ENCODE data around the gene PHLDB1. TPM values are rescaled to one million over a fixed set of nuclear protein-coding genes. Genes with fewer than 3 reads are reported as not detected.
"Not testable (repeated sequence)": the region's sequence is repeated elsewhere in the genome, so short reads cannot be mapped to it uniquely, and the experiment has no call there.

The PHLDB1 gene
- total and polyA plus RNA-seq, 5 experiments from 2014 or later = 0.07 to 4.1 (median 1.7) TPM; not detected in 1

- H3K27ac Mint-ChIP-seq = peak overlapping the region in 2 of 10 donors; percentile 6 to 35
- no peaks in the 10 kb centered on the region for H3K4me1 Mint-ChIP-seq
- no peak for ATAC-seq
- no peaks in the 10 kb centered on the region for H3K27me3 Mint-ChIP-seq
- no peak overlapping the region for H3K4me3 Mint-ChIP-seq
- POLR2A ChIA-PET = no interaction called here
- peaks cover 0 to 5% (median 0%) of the 10 kb centered on the region in 3 donors for H3K36me3 Mint-ChIP-seq
- no peak for DNase-seq
- peaks cover 0 to 6% (median 2%) of the 10 kb centered on the region in 9 donors for H3K9me3 Mint-ChIP-seq
Observed at GRCh38 chr11:118677977-118678376, 70.6 kb downstream of the PHLDB1 start.

DNA sequence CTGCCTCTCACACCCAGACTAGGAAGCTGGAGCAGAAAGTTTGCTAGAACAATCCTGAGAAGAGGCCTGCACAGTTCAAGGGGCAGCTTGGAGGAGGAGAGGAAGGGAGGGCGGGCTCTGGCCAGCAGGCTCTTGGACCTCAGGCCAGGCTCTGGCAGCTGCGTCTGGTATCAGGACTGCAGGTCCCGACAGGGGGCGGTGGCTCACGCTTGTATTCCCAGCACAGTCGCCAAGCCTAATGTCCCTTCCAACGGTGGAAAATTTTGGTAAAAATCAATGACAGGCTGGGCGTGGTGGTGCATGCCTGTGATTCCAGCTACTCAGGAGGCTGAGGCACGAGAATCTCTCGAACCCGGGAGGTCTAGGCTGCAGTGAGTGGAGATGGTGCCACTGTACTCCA, 71.5 kb downstream of the PHLDB1 start:
- not testable (repeated sequence) for H3K27ac Mint-ChIP-seq, DNase-seq, ATAC-seq

GRCh38 chr11:118679483-118679882, 72.1 kb downstream of the PHLDB1 start, which contains the start of gene TREH:
TREH (minus strand) TSS chr11:118679650; CDS start chr11:118679627, 23 bp downstream.
- H3K36me3 Mint-ChIP-seq = peaks cover 0 to 5% (median 0%) of the 10 kb centered on the region in 3 donors
- peak within 1 kb of the TSS in 2 of 10 donors; percentile 46 to 63 for H3K27ac Mint-ChIP-seq
- no peaks in the 10 kb centered on the region for H3K4me1 Mint-ChIP-seq
- DNase-seq (no peak), ATAC-seq (no peak)
- H3K9me3 Mint-ChIP-seq = peaks cover 0 to 6% (median 2%) of the 10 kb centered on the region in 9 donors
- no peaks in the 10 kb centered on the region for H3K27me3 Mint-ChIP-seq
- H3K4me3 Mint-ChIP-seq = no peak within 1 kb of the TSS
- POLR2A ChIA-PET = no interaction called here

More for the DNA sequence above, 71.5 kb downstream of the PHLDB1 start:
- H3K4me3 Mint-ChIP-seq, H3K36me3 Mint-ChIP-seq, H3K4me1 Mint-ChIP-seq, H3K27me3 Mint-ChIP-seq, POLR2A ChIA-PET, H3K9me3 Mint-ChIP-seq: not testable (repeated sequence)

GRCh38 chr11:118682372-118682771, 75.0 kb downstream of the PHLDB1 start:
- DNase-seq = no peak
- H3K36me3 Mint-ChIP-seq = no peaks in the 10 kb centered on the region

GRCh38 chr11:118682939-118683338, 75.5 kb downstream of the PHLDB1 start:
- not testable (repeated sequence) for H3K9me3 Mint-ChIP-seq
- POLR2A ChIA-PET = interaction anchor here (0.6 kb wide), 1 partner anchor 20 kb away, joined by 3 read pairs; no protein-coding TSS in a partner anchor

More at GRCh38 chr11:118682372-118682771, 75.0 kb downstream of the PHLDB1 start:
- Mint-ChIP-seq H3K4me3 (no peak overlapping the region), H3K27me3 (no peaks in the 10 kb centered on the region), H3K27ac (peak overlapping the region in 1 of 10 donors; percentile 48), H3K9me3 (peaks cover 0 to 3% (median 0%) of the 10 kb centered on the region in 9 donors), H3K4me1 (peaks cover 0 to 3% (median under 1%) of the 10 kb centered on the region in 4 donors)
- POLR2A ChIA-PET = interaction anchor here (0.6 kb wide), 1 partner anchor 19 kb away, joined by 3 read pairs; no protein-coding TSS in a partner anchor
- no peak for ATAC-seq

GRCh38 chr11:118684187-118684586, 76.8 kb downstream of the PHLDB1 start:
- Mint-ChIP-seq H3K27ac (peak overlapping the region in 1 of 10 donors; percentile 11), H3K4me3 (no peak overlapping the region), H3K4me1 (peaks cover 0 to 19% (median 4%) of the 10 kb centered on the region in 4 donors), H3K36me3 (no peaks in the 10 kb centered on the region), H3K27me3 (no peaks in the 10 kb centered on the region), H3K9me3 (no peaks in the 10 kb centered on the region)
- DNase-seq (no peak), ATAC-seq (no peak)
- POLR2A ChIA-PET = interaction anchor here (0.7 kb wide), 1 partner anchor 18 kb away, joined by 3 read pairs; no protein-coding TSS in a partner anchor

More at GRCh38 chr11:118682939-118683338, 75.5 kb downstream of the PHLDB1 start:
- H3K4me3 Mint-ChIP-seq, H3K27ac Mint-ChIP-seq, H3K36me3 Mint-ChIP-seq, ATAC-seq, DNase-seq, H3K4me1 Mint-ChIP-seq, H3K27me3 Mint-ChIP-seq: not testable (repeated sequence)

DNA sequence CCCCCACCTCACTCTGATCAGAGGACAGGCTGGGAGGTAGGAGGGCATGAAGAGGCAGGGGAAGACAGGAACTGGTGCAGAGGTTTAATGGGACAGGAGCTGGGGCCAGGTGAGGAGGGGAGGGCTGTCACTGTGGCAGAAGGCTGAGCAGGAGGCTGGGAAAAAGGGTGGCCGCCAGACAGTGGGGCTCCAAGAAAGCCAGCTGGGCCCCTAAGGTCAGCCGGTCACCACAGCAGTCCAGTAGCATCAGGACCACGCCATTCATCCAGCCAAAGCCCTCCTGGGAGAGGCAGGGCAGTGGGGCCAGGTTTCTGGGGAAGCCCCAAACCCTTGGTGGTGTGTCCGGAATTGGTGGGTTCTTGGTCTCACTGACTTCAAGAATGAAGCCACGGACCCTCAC, 80.5 kb downstream of the PHLDB1 start:
- Mint-ChIP-seq H3K27me3 (no peaks in the 10 kb centered on the region), H3K4me3 (peak overlapping the region in 4 of 10 donors; percentile 7 to 42 (median 24)), H3K4me1 (peaks cover 17 to 49% (median 32%) of the 10 kb centered on the region in 4 donors), H3K27ac (peak overlapping the region in 7 of 10 donors; percentile 27 to 85 (median 72)), H3K36me3 (no peaks in the 10 kb centered on the region), H3K9me3 (no peaks in the 10 kb centered on the region)
- ATAC-seq = no peak
- DNase-seq = no peak
- POLR2A ChIA-PET = interaction anchor here (1.0 to 17.9 kb wide), 5 partner anchors 12 to 242 kb away, joined by 3 to 277 read pairs (median 5); partner anchors contain the start of genes BCL9L and DDX6

GRCh38 chr11:118688339-118688738, 80.9 kb downstream of the PHLDB1 start:
- POLR2A ChIA-PET = interaction anchor here (0.6 to 17.9 kb wide), 8 partner anchors 12 to 242 kb away, joined by 3 to 277 read pairs (median 5); partner anchors contain the start of genes BCL9L and DDX6
- H3K9me3 Mint-ChIP-seq, H3K36me3 Mint-ChIP-seq, ATAC-seq, H3K27me3 Mint-ChIP-seq: not testable (repeated sequence)
- Mint-ChIP-seq H3K27ac (peak overlapping the region in 6 of 10 donors; percentile 6 to 85 (median 70)), H3K4me1 (peaks cover 21 to 54% (median 36%) of the 10 kb centered on the region in 4 donors), H3K4me3 (peak overlapping the region in 7 of 10 donors; percentile 1 to 42 (median 32))
- DNase-seq = peak in 3 of 10 donors; percentile 32 to 57 (median 56)

DNA sequence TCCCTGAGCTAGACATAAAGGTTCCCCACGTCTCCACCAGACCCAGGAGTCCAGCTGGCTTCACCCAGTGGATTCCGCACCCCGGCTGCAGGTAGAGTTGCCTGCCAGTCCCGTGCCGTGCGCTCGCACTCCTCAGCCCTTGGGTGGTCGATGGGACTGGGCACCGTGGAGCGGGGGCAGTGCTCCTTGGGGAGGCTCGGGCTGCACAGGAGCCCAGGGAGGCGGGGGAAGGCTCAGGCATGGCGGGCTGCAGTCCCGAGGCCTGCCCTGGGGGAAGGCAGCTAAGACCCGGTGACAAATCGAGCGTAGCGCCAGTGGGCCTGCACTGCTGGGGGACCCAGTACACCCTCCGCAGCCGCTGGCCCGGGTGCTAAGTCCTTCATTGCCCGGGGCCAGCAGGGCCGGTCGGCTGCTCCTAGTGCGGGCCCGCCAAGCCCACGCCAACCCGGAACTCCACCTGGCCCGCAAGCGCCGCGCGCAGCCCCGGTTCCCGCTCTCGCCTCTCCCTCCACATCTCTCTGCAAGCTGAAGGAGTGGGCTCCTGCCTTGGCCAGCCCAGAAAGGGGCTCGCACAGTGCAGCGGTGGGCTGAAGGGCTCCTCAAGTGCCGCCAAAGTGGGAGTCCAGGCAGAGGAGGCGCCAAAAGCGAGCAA, 81.6 kb downstream of the PHLDB1 start:
- DNase-seq (no peak), ATAC-seq (no peak)
- Mint-ChIP-seq H3K4me3 (peak overlapping the region in 2 of 10 donors; percentile 32 to 42), H3K27ac (peak overlapping the region in 4 of 10 donors; percentile 6 to 85 (median 70)), H3K36me3 (no peaks in the 10 kb centered on the region), H3K27me3 (no peaks in the 10 kb centered on the region), H3K9me3 (no peaks in the 10 kb centered on the region), H3K4me1 (peaks cover 27 to 60% (median 42%) of the 10 kb centered on the region in 4 donors)
- POLR2A ChIA-PET = interaction anchor here (0.6 to 17.9 kb wide), 15 partner anchors 11 to 241 kb away, joined by 3 to 277 read pairs (median 5); partner anchors contain the start of gene DDX6

DNA sequence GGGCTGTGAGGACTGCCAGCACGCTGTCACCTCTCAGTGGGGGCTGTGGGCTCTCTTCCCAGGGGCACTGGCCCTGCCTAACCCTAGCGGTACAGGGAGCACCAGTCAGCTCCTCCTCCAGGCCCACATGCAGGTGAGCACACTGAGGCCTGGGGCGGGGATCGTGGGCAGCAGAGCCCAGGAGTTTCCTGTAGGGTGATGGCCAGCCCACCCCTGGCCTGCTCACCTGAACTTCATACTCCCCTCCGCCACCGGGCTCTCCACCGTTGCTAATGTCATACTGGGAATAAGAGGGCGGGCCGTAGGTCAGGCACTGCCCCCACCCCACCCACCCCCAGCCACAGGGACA, 82.1 kb downstream of the PHLDB1 start:
- H3K36me3 Mint-ChIP-seq = no peaks in the 10 kb centered on the region
- POLR2A ChIA-PET = interaction anchor here (0.6 to 17.9 kb wide), 18 partner anchors 11 to 241 kb away, joined by 3 to 277 read pairs (median 5); partner anchors contain the start of gene DDX6
- ATAC-seq = peak in 1 of 2 donors; percentile 2
- peak overlapping the region in 1 of 10 donors; percentile 75 for H3K4me3 Mint-ChIP-seq
- no peaks in the 10 kb centered on the region for H3K27me3 Mint-ChIP-seq
- H3K4me1 Mint-ChIP-seq = peaks cover 27 to 65% (median 46%) of the 10 kb centered on the region in 4 donors
- no peak for DNase-seq
- H3K27ac Mint-ChIP-seq = no peak overlapping the region
- no peaks in the 10 kb centered on the region for H3K9me3 Mint-ChIP-seq

DNA sequence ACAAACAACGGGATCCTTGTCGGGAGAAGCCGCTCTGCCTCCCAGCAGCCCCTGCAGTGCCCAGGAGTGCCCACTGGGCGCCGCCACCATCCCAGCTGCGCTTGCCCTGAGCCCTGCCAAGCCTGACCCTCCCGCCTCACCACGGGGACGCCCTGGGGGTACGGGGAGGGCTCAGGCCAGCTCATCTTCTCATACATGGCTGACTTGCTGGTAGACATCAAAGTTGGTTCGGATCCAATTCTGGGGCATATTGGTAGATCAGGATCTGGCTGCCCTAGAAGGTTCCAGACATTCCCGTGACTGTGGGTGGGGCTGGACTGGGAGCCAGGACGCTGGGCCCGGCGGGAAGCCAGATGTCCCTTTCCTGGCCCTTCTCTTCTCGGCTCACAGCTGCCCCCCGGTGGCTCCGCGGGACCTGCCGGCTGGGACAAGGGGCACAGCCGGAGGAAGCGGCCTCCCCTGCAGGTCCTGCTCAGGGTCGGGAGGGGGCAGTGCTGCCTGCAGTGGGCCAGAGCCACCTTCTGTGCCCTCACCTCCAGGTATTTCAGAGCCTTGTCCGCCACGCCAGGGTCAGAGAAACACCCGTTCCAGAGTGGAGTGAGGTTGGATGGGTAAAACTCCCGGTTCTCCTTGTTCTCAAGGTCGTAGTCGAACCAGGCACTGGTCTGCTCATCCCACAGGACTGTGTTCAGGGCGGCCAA, 82.6 kb downstream of the PHLDB1 start:
- no peaks in the 10 kb centered on the region for H3K9me3 Mint-ChIP-seq
- no peaks in the 10 kb centered on the region for H3K36me3 Mint-ChIP-seq
- H3K27ac Mint-ChIP-seq = peak overlapping the region; percentile 22 to 97 (median 77)
- ATAC-seq = peak; percentile 87 to 94
- H3K27me3 Mint-ChIP-seq = no peaks in the 10 kb centered on the region
- POLR2A ChIA-PET = interaction anchor here (0.6 to 17.9 kb wide), 19 partner anchors 10 to 246 kb away, joined by 3 to 277 read pairs (median 5); partner anchors contain the start of gene DDX6
- peak; percentile 71 to 91 (median 81) for DNase-seq
- H3K4me3 Mint-ChIP-seq = peak overlapping the region; percentile 50 to 82 (median 76)
- peaks cover 29 to 70% (median 51%) of the 10 kb centered on the region in 4 donors for H3K4me1 Mint-ChIP-seq

Data from naive thymus-derived CD8-positive, alpha-beta T cell (primary cell).